ENCODE results near the gene KCNH5.

KCNH5 gene

GRCh38 chr14:62947301-62947700 is 98.0 kb downstream of the KCNH5 start:
- Mint-ChIP-seq H3K36me3 (ENCODE audit: low read depth) (no peaks in the 10 kb centered on the region), H3K9me3 (no peaks in the 10 kb centered on the region), H3K4me3 (no peak overlapping the region), H3K27me3 (no peaks in the 10 kb centered on the region), H3K4me1 (ENCODE audit: low read depth) (no peaks in the 10 kb centered on the region), H3K27ac (no peak overlapping the region)

GRCh38 chr14:62946221-62946620 is 99.0 kb downstream of the KCNH5 start:
- Mint-ChIP-seq H3K4me1 (ENCODE audit: low read depth) (no peaks in the 10 kb centered on the region), H3K4me3 (no peak overlapping the region), H3K9me3 (no peaks in the 10 kb centered on the region), H3K36me3 (ENCODE audit: low read depth) (no peaks in the 10 kb centered on the region), H3K27me3 (no peaks in the 10 kb centered on the region), H3K27ac (no peak overlapping the region)

- Mint-ChIP-seq H3K9me3 (no peaks in the 10 kb centered on the region), H3K4me1 (ENCODE audit: low read depth) (no peaks in the 10 kb centered on the region), H3K27me3 (no peaks in the 10 kb centered on the region), H3K36me3 (ENCODE audit: low read depth) (no peaks in the 10 kb centered on the region), H3K4me3 (no peak overlapping the region), H3K27ac (no peak overlapping the region)
These were observed 102.1 kb downstream of the KCNH5 start for GRCh38 chr14:62943202-62943601.

- Mint-ChIP-seq H3K36me3 (ENCODE audit: low read depth) (no peaks in the 10 kb centered on the region), H3K27ac (no peak overlapping the region), H3K9me3 (no peaks in the 10 kb centered on the region), H3K4me1 (ENCODE audit: low read depth) (no peaks in the 10 kb centered on the region), H3K27me3 (no peaks in the 10 kb centered on the region), H3K4me3 (no peak overlapping the region)
These were observed 105.3 kb downstream of the KCNH5 start for GRCh38 chr14:62939970-62940369.

- Mint-ChIP-seq H3K4me3 (no peak overlapping the region), H3K36me3 (ENCODE audit: low read depth) (no peaks in the 10 kb centered on the region), H3K27ac (no peak overlapping the region), H3K4me1 (ENCODE audit: low read depth) (no peaks in the 10 kb centered on the region), H3K27me3 (no peaks in the 10 kb centered on the region), H3K9me3 (no peaks in the 10 kb centered on the region)
These were observed 106.5 kb downstream of the KCNH5 start for GRCh38 chr14:62938778-62939177.

GRCh38 chr14:62934439-62934838 is 110.8 kb downstream of the KCNH5 start:
- no peaks in the 10 kb centered on the region for H3K4me1 Mint-ChIP-seq (ENCODE audit: low read depth)
- H3K9me3 Mint-ChIP-seq = no peaks in the 10 kb centered on the region
- no peak overlapping the region for H3K27ac Mint-ChIP-seq
- no peaks in the 10 kb centered on the region for H3K27me3 Mint-ChIP-seq
- no peaks in the 10 kb centered on the region for H3K36me3 Mint-ChIP-seq (ENCODE audit: low read depth)
- H3K4me3 Mint-ChIP-seq = no peak overlapping the region

- Mint-ChIP-seq H3K4me1 (ENCODE audit: low read depth) (no peaks in the 10 kb centered on the region), H3K4me3 (no peak overlapping the region), H3K9me3 (no peaks in the 10 kb centered on the region), H3K36me3 (ENCODE audit: low read depth) (no peaks in the 10 kb centered on the region), H3K27ac (no peak overlapping the region), H3K27me3 (no peaks in the 10 kb centered on the region)
These were observed 123.8 kb downstream of the KCNH5 start for GRCh38 chr14:62921466-62921865.

GRCh38 chr14:62916551-62916950 is 128.7 kb downstream of the KCNH5 start:
- H3K36me3 Mint-ChIP-seq (ENCODE audit: low read depth) = no peaks in the 10 kb centered on the region

GRCh38 chr14:62914873-62915272 is 130.4 kb downstream of the KCNH5 start:
- Mint-ChIP-seq H3K36me3 (ENCODE audit: low read depth) (no peaks in the 10 kb centered on the region), H3K27me3 (no peaks in the 10 kb centered on the region), H3K27ac (no peak overlapping the region)

More at GRCh38 chr14:62916551-62916950, 128.7 kb downstream of the KCNH5 start:
- Mint-ChIP-seq H3K4me1 (ENCODE audit: low read depth) (no peaks in the 10 kb centered on the region), H3K27me3 (no peaks in the 10 kb centered on the region), H3K9me3 (no peaks in the 10 kb centered on the region), H3K4me3 (no peak overlapping the region), H3K27ac (no peak overlapping the region)

GRCh38 chr14:62914025-62914424 is 131.2 kb downstream of the KCNH5 start:
- H3K36me3 Mint-ChIP-seq (ENCODE audit: low read depth) = no peaks in the 10 kb centered on the region
- H3K27me3 Mint-ChIP-seq = no peaks in the 10 kb centered on the region
- no peak overlapping the region for H3K4me3 Mint-ChIP-seq
- H3K9me3 Mint-ChIP-seq = no peaks in the 10 kb centered on the region
- no peaks in the 10 kb centered on the region for H3K4me1 Mint-ChIP-seq (ENCODE audit: low read depth)
- no peak overlapping the region for H3K27ac Mint-ChIP-seq

More at GRCh38 chr14:62914873-62915272, 130.4 kb downstream of the KCNH5 start:
- no peak overlapping the region for H3K4me3 Mint-ChIP-seq
- H3K4me1 Mint-ChIP-seq (ENCODE audit: low read depth) = no peaks in the 10 kb centered on the region
- no peaks in the 10 kb centered on the region for H3K9me3 Mint-ChIP-seq

- no peaks in the 10 kb centered on the region for H3K27me3 Mint-ChIP-seq
- peaks cover 5% of the 10 kb centered on the region for H3K9me3 Mint-ChIP-seq
These were observed 136.8 kb downstream of the KCNH5 start for GRCh38 chr14:62908506-62908905.

GRCh38 chr14:62905566-62905965 is 139.7 kb downstream of the KCNH5 start:
- no peaks in the 10 kb centered on the region for H3K27me3 Mint-ChIP-seq
- H3K4me1 Mint-ChIP-seq (ENCODE audit: low read depth) = no peaks in the 10 kb centered on the region
- no peaks in the 10 kb centered on the region for H3K36me3 Mint-ChIP-seq (ENCODE audit: low read depth)
- peaks cover 11% of the 10 kb centered on the region for H3K9me3 Mint-ChIP-seq
- no peak overlapping the region for H3K4me3 Mint-ChIP-seq
- no peak overlapping the region for H3K27ac Mint-ChIP-seq

More at GRCh38 chr14:62908506-62908905, 136.8 kb downstream of the KCNH5 start:
- Mint-ChIP-seq H3K4me3 (no peak overlapping the region), H3K27ac (no peak overlapping the region), H3K4me1 (ENCODE audit: low read depth) (no peaks in the 10 kb centered on the region), H3K36me3 (ENCODE audit: low read depth) (no peaks in the 10 kb centered on the region)

- H3K27ac Mint-ChIP-seq = no peak overlapping the region
- no peaks in the 10 kb centered on the region for H3K36me3 Mint-ChIP-seq (ENCODE audit: low read depth)
- H3K9me3 Mint-ChIP-seq = no peaks in the 10 kb centered on the region
- H3K4me1 Mint-ChIP-seq (ENCODE audit: low read depth) = no peaks in the 10 kb centered on the region
- H3K27me3 Mint-ChIP-seq = no peaks in the 10 kb centered on the region
- no peak overlapping the region for H3K4me3 Mint-ChIP-seq
These were observed 147.5 kb downstream of the KCNH5 start for GRCh38 chr14:62897771-62898170.

- H3K9me3 Mint-ChIP-seq = no peaks in the 10 kb centered on the region
- H3K27me3 Mint-ChIP-seq = no peaks in the 10 kb centered on the region
- H3K27ac Mint-ChIP-seq = no peak overlapping the region
- H3K36me3 Mint-ChIP-seq (ENCODE audit: low read depth) = no peaks in the 10 kb centered on the region
- no peaks in the 10 kb centered on the region for H3K4me1 Mint-ChIP-seq (ENCODE audit: low read depth)
- no peak overlapping the region for H3K4me3 Mint-ChIP-seq
These were observed 148.3 kb downstream of the KCNH5 start for GRCh38 chr14:62896932-62897456.

GRCh38 chr14:62894736-62895135 is 150.5 kb downstream of the KCNH5 start:
- no peaks in the 10 kb centered on the region for H3K27me3 Mint-ChIP-seq
- no peak overlapping the region for H3K4me3 Mint-ChIP-seq
- no peaks in the 10 kb centered on the region for H3K36me3 Mint-ChIP-seq (ENCODE audit: low read depth)
- H3K4me1 Mint-ChIP-seq (ENCODE audit: low read depth) = no peaks in the 10 kb centered on the region
- no peaks in the 10 kb centered on the region for H3K9me3 Mint-ChIP-seq
- no peak overlapping the region for H3K27ac Mint-ChIP-seq

- no peaks in the 10 kb centered on the region for H3K36me3 Mint-ChIP-seq (ENCODE audit: low read depth)
- H3K4me1 Mint-ChIP-seq (ENCODE audit: low read depth) = no peaks in the 10 kb centered on the region
- no peak overlapping the region for H3K4me3 Mint-ChIP-seq
- no peaks in the 10 kb centered on the region for H3K27me3 Mint-ChIP-seq
- H3K27ac Mint-ChIP-seq = no peak overlapping the region
- H3K9me3 Mint-ChIP-seq = no peaks in the 10 kb centered on the region
These were observed 155.9 kb downstream of the KCNH5 start for GRCh38 chr14:62889364-62889763.

All from stimulated activated naive CD8-positive, alpha-beta T cell treated with anti-CD3 and anti-CD28 coated beads, Interleukin-15, Interleukin-2, amounts not matched to agents 100 ng/mL and 50 ng/mL, for 24 hours (primary cell).